IMR-90 (cell line): ENCODE data around the gene PCBP3. TPM values are rescaled to one million over a fixed set of nuclear protein-coding genes. Genes with fewer than 3 reads are reported as not detected.

Source experiments
- ATAC-seq: fragments of 200-7000 bp; cut with Tn5 transposase; 2 replicates; pipeline ENCODE4 v1.9.1; 2020; ENCODE audit warnings: low read depth, mild to moderate bottlenecking, moderate library complexity
- BruUV-seq: library from RNA; stranded (reverse); fragments of 400-500 nt; replicated peaks from 2 replicates; lab custom pipeline; 2021; lab: Mats Ljungman, UMichigan
- CTCF ChIA-PET: fragments of 300-600 bp; formaldehyde crosslinking; extraction: SDS; loops from one replicate; lab custom pipeline; 2021; ENCODE audit warnings: antibody characterized with exemption; lab: Yijun Ruan, JAX
- POLR2A ChIA-PET: fragments of 300-600 bp; sonication (Branson Sonifier 250); formaldehyde crosslinking; loops from one replicate; lab custom pipeline; 2022; ENCODE audit warnings: antibody characterized with exemption; ENCODE audit not compliant: unreplicated experiment; lab: Charles Lee
- DNase-seq: peaks from one replicate; pipeline ENCODE4 v3.0.0; 2013
- H2AFZ ChIP-seq: replicated peaks from 2 replicates; pipeline ENCODE3; 2013; ENCODE audit warnings: low read length, mild to moderate bottlenecking; ENCODE audit not compliant: poor library complexity
- H2AK5ac ChIP-seq: 2 replicates; pipeline ENCODE4 v1.6.1; 2013; ENCODE audit warnings: low read depth, low read length, inconsistent platforms
- H2AK9ac ChIP-seq: replicated peaks from 2 replicates; pipeline ENCODE3; 2013; ENCODE audit warnings: mild to moderate bottlenecking, low read depth, low read length, moderate library complexity; ENCODE audit not compliant: poor library complexity
- H2BK120ac ChIP-seq: 2 replicates; pipeline ENCODE4 v1.6.1; 2013; ENCODE audit warnings: low read depth, low read length, inconsistent platforms
- H2BK15ac ChIP-seq: 3 replicates; pipeline ENCODE4 v1.6.1; 2013; ENCODE audit warnings: low read depth, low read length, inconsistent platforms
- H2BK20ac ChIP-seq: 2 replicates; pipeline ENCODE4 v1.6.1; 2013; ENCODE audit warnings: low read depth, mild to moderate bottlenecking, inconsistent platforms, low read length, moderate library complexity
- H2BK5ac ChIP-seq: 2 replicates; pipeline ENCODE4 v1.6.1; 2013; ENCODE audit warnings: mild to moderate bottlenecking, low read depth, low read length, inconsistent platforms; ENCODE audit not compliant: poor library complexity, severe bottlenecking
- H3K14ac ChIP-seq: replicated peaks from 2 replicates; pipeline ENCODE4 v1.6.1; 2013; ENCODE audit warnings: low read depth, low read length, inconsistent platforms
- H3K18ac ChIP-seq: 2 replicates; pipeline ENCODE4 v1.6.1; 2013; ENCODE audit warnings: low read depth, low read length, control low read depth
- H3K23ac ChIP-seq: 2 replicates; pipeline ENCODE4 v1.6.1; 2013; ENCODE audit warnings: low read depth, low read length, inconsistent platforms
- H3K27ac ChIP-seq: 2 replicates; pipeline ENCODE4 v1.5.1; 2013; ENCODE audit warnings: mild to moderate bottlenecking, control low read depth, low read length; ENCODE audit not compliant: insufficient read depth
- H3K27me3 ChIP-seq: 2 replicates; pipeline ENCODE4 v1.6.1; 2013; ENCODE audit warnings: low read length; ENCODE audit not compliant: control insufficient read depth, insufficient read depth
- H3K36me3 ChIP-seq: 2 replicates; pipeline ENCODE4 v1.6.1; 2013; ENCODE audit warnings: low read length, mixed read lengths; ENCODE audit not compliant: control insufficient read depth, insufficient read depth
- H3K4ac ChIP-seq: 2 replicates; pipeline ENCODE4 v1.6.1; 2013; ENCODE audit warnings: low read depth, low read length, inconsistent platforms
- H3K4me1 ChIP-seq: 2 replicates; pipeline ENCODE4 v1.6.1; 2013; ENCODE audit warnings: low read length, mixed read lengths; ENCODE audit not compliant: control insufficient read depth, insufficient read depth
- H3K4me2 ChIP-seq: 2 replicates; pipeline ENCODE4 v1.6.1; 2013; ENCODE audit warnings: low read depth, mild to moderate bottlenecking, control low read depth, low read length, moderate library complexity
- H3K4me3 ChIP-seq: 2 replicates; pipeline ENCODE4 v1.5.1; 2013; ENCODE audit warnings: low read depth, mild to moderate bottlenecking, control low read depth, low read length, moderate library complexity; ENCODE audit not compliant: insufficient read depth
- H3K56ac ChIP-seq: 2 replicates; pipeline ENCODE4 v1.6.1; 2013; ENCODE audit warnings: low read length, inconsistent platforms; ENCODE audit not compliant: insufficient read depth; ENCODE audit errors: extremely low read depth
- H3K79me1 ChIP-seq, 2 experiments: 2 replicates each; pipeline ENCODE4 v1.6.1; 2013; ENCODE audit warnings: low read length in 2 of 2, inconsistent platforms in 1 of 2, low read depth in 1 of 2
- H3K9ac ChIP-seq: 2 replicates; pipeline ENCODE4 v1.6.1; 2013; ENCODE audit warnings: low read depth, low read length, control low read depth
- H3K9me1 ChIP-seq: 2 replicates; pipeline ENCODE4 v1.6.1; 2013; ENCODE audit warnings: low read length, inconsistent platforms; ENCODE audit not compliant: insufficient read depth
- H3K9me3 ChIP-seq: 2 replicates; pipeline ENCODE4 v1.6.1; 2013; ENCODE audit warnings: low read length; ENCODE audit not compliant: control insufficient read depth, insufficient read depth
- H4K20me1 ChIP-seq: 2 replicates; pipeline ENCODE4 v1.6.1; 2013; ENCODE audit warnings: low read length, inconsistent platforms; ENCODE audit not compliant: insufficient read depth
- H4K5ac ChIP-seq: 2 replicates; pipeline ENCODE4 v1.6.1; 2013; ENCODE audit warnings: mild to moderate bottlenecking, low read depth, low read length, control low read depth
- H4K8ac ChIP-seq, 2 experiments: 2 replicates each; pipeline ENCODE4 v1.6.1; 2013; ENCODE audit warnings: low read depth in 2 of 2, low read length in 2 of 2, control low read depth in 1 of 2, inconsistent platforms in 1 of 2
- H4K91ac ChIP-seq: 2 replicates; pipeline ENCODE4 v1.6.1; 2013; ENCODE audit warnings: low read depth, low read length, inconsistent platforms; ENCODE audit not compliant: insufficient read depth
- RCOR1 ChIP-seq: IDR thresholded peaks from 2 replicates; pipeline ENCODE4 v1.6.1; 2012; ENCODE audit warnings: mild to moderate bottlenecking, low read length, improper control_type of control experiment; ENCODE audit not compliant: insufficient replicate concordance
- SMC3 ChIP-seq: fragments of 150-350 bp; IDR thresholded peaks from 2 replicates; pipeline ENCODE4 v1.6.1; 2016; ENCODE audit warnings: low read depth, mild to moderate bottlenecking, antibody characterized with exemption, low read length, moderate library complexity
- USF2 ChIP-seq: fragments of 150-350 bp; IDR thresholded peaks from 2 replicates; pipeline ENCODE4 v1.6.1; 2017; ENCODE audit warnings: mild to moderate bottlenecking, antibody characterized with exemption, low read length, low read depth
- WGBS, 2 experiments: methylation state at CpG; one replicate each; pipeline versions ENCODE4 v1.1.5 to v1.1.7; 2013; ENCODE audit warnings: missing lambda C conversion rate in 2 of 2; ENCODE audit not compliant: insufficient read length in 1 of 2; ENCODE audit errors: extremely low coverage in 2 of 2; 5-methylcytosine and 5-hydroxymethylcytosine counted together
- dilution Hi-C: fragments of 300-500 bp; cut with HindIII; formaldehyde crosslinking; loops from one replicate; pipeline ENCODE4 v1.14.3; 2018; ENCODE audit warnings: low sequenced_read_pairs; ENCODE audit not compliant: unreplicated experiment
- in situ Hi-C: fragments of 300-500 bp; cut with MboI; formaldehyde crosslinking; loops from 3 replicates; pipeline ENCODE4 v1.14.3; 2019; ENCODE audit warnings: low sequenced_read_pairs, inconsistent platforms, mixed read lengths
- intact Hi-C: fragments of 100-400 bp; cut with micrococcal nuclease; formaldehyde crosslinking; loops from 2 replicates; pipeline ENCODE4 v1.10.0; 2022
- polyA plus RNA-seq, 3 experiments: library from polyadenylated mRNA; depleted of rRNA; stranded (reverse); fragments of >200 nt; gene quantifications; 2 replicates each; pipeline ENCODE4 v1.2.3, GENCODE V29; 2012; ENCODE audit warnings: low replicate concordance in 1 of 3
- total RNA-seq: library from RNA; depleted of rRNA; stranded (reverse); fragments of >200 nt; gene quantifications from 2 replicates; pipeline ENCODE4 v1.2.3, GENCODE V29; 2012

Gene PCBP3
- total and polyA plus RNA-seq, 2 of the 4 experiments (the other 2 are of a cell fraction) = 2.9 to 3.9 TPM

DNA sequence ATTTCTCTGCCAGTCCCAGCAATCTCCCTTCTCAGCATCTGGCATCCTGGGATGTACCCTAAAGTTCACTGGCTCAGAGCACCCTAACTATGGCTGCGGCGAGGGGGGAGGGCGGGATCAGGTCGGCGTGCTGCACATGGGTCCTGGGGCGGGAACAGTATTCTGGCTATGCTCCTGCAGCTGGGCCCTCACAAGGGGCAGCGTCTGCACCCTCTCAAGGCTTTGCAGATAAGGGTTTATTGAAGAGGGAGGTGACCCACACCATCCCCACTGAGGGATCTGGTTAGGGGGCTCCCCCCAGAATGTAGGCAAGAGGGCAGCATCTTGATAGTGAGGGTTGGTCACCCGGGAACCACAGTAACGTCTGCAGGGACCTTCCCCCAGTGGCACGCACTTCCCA, 44.9 kb upstream of the PCBP3 start:
- no peak overlapping the region for H2AK9ac ChIP-seq
- no peak overlapping the region for H4K91ac ChIP-seq
- no peak overlapping the region for H3K18ac ChIP-seq
- H3K14ac ChIP-seq = no peak overlapping the region
- CTCF ChIA-PET = interaction anchor here (0.7 kb wide), 1 partner anchor 12 kb away, joined by 3 read pairs; no protein-coding TSS in a partner anchor
- H3K4me1 ChIP-seq = no peaks in the 10 kb centered on the region
- H3K79me1 ChIP-seq = no peaks in the 10 kb centered on the region
- H4K8ac ChIP-seq = no peak overlapping the region
- no peak overlapping the region for H3K4me2 ChIP-seq
- no peaks in the 10 kb centered on the region; the same call in 1 of the 2 replicates for H3K9me1 ChIP-seq
- POLR2A ChIA-PET = no interaction called here
- no peak overlapping the region for H3K4me3 ChIP-seq
- no peak overlapping the region for H2AFZ ChIP-seq
- H3K23ac ChIP-seq = no peak overlapping the region
- in situ Hi-C loops = no loop called here
- no peak overlapping the region for H2AK5ac ChIP-seq
- H2BK120ac ChIP-seq = no peak overlapping the region
- H3K9me3 ChIP-seq = peaks cover 17% of the 10 kb centered on the region
- intact Hi-C loops = loop anchor here (5.0 kb wide), 1 partner anchor 306 kb away; no protein-coding TSS in a partner anchor
- dilution Hi-C loops = no loop called here
- H2BK15ac ChIP-seq = no peak overlapping the region
- no peak overlapping the region for H3K4ac ChIP-seq
- H2BK5ac ChIP-seq = no peak overlapping the region
- DNase-seq (no peak), ATAC-seq (no peak)
- H3K56ac ChIP-seq = no peak overlapping the region
- WGBS, 2 experiments = 83% methylated on average over 5 of the region's 10 CpGs; no CpG with 5 or more reads in 1 of the 2 experiments
- H3K9ac ChIP-seq = no peak overlapping the region
- H2BK20ac ChIP-seq = no peak overlapping the region
- no peak for TF ChIP-seq SMC3
- TF ChIP-seq RCOR1 = no peak
- TF ChIP-seq USF2 = no peak
- BruUV-seq = no TSS peak
- H3K36me3 ChIP-seq = no peaks in the 10 kb centered on the region
- no peak overlapping the region for H3K27ac ChIP-seq
- H4K20me1 ChIP-seq = no peaks in the 10 kb centered on the region
- no peak overlapping the region for H4K5ac ChIP-seq
- H3K27me3 ChIP-seq = peaks cover 47% of the 10 kb centered on the region
